Neural progenitor cell (in vitro differentiated cells): ENCODE data around the gene DCST1.

Experiments
- EZH2 ChIP-seq: fragments of 200-600 bp; sonication (generic); IDR thresholded peaks from 2 replicates; pipeline ENCODE4 v1.6.1; 2017; ENCODE audit warnings: antibody characterized with exemption, mild to moderate bottlenecking, moderate library complexity
- TF ChIP-seq, protein P1 (sequence below): fragments of 200-600 bp; sonication (generic); IDR thresholded peaks from 2 replicates; pipeline ENCODE4 v1.5.1; 2017; ENCODE audit warnings: antibody characterized with exemption, mild to moderate bottlenecking

DNA sequence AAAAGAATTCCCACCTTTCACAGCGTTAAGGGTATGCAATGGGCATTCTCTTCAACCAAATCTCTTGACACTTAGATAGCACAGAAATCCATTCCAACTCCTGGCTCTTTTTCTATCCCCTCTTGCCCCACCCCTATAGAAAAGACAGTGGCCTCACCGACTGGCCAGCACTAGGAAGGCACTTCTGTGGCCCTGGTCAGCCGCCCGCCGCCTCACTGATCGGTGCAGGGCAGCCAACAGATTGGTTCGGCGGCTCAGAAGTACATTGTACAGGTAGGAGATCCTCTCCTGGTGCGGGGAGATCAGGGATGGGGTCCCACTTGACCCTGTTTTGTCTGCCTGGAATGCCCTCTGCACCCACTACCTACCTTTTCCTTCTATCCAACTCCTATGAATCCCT, 9.3 kb upstream of the DCST1 start:
- TF ChIP-seq, protein P1, sequence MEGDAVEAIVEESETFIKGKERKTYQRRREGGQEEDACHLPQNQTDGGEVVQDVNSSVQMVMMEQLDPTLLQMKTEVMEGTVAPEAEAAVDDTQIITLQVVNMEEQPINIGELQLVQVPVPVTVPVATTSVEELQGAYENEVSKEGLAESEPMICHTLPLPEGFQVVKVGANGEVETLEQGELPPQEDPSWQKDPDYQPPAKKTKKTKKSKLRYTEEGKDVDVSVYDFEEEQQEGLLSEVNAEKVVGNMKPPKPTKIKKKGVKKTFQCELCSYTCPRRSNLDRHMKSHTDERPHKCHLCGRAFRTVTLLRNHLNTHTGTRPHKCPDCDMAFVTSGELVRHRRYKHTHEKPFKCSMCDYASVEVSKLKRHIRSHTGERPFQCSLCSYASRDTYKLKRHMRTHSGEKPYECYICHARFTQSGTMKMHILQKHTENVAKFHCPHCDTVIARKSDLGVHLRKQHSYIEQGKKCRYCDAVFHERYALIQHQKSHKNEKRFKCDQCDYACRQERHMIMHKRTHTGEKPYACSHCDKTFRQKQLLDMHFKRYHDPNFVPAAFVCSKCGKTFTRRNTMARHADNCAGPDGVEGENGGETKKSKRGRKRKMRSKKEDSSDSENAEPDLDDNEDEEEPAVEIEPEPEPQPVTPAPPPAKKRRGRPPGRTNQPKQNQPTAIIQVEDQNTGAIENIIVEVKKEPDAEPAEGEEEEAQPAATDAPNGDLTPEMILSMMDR: no peak
- TF ChIP-seq EZH2: no peak
